ENCODE measurements around the gene BBS2.

The BBS2 gene, protein sequence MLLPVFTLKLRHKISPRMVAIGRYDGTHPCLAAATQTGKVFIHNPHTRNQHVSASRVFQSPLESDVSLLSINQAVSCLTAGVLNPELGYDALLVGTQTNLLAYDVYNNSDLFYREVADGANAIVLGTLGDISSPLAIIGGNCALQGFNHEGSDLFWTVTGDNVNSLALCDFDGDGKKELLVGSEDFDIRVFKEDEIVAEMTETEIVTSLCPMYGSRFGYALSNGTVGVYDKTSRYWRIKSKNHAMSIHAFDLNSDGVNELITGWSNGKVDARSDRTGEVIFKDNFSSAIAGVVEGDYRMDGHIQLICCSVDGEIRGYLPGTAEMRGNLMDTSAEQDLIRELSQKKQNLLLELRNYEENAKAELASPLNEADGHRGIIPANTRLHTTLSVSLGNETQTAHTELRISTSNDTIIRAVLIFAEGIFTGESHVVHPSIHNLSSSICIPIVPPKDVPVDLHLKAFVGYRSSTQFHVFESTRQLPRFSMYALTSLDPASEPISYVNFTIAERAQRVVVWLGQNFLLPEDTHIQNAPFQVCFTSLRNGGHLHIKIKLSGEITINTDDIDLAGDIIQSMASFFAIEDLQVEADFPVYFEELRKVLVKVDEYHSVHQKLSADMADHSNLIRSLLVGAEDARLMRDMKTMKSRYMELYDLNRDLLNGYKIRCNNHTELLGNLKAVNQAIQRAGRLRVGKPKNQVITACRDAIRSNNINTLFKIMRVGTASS

GRCh38 chr16:56519459-56520250, at the start of gene BBS2:
BBS2 (minus strand) TSS chr16:56520024; CDS start chr16:56519862, 162 bp downstream.
- peak; percentile 27 for DNase-seq

GRCh38 chr16:56564793-56565477, 45.1 kb upstream of the BBS2 start, which contains the start of gene MT4:
MT4 (plus strand) TSS chr16:56565073; CDS start chr16:56565129, 56 bp downstream.
- no peak for DNase-seq

GRCh38 chr16:56561126-56561525, 41.3 kb upstream of the BBS2 start:
- DNase-seq: no peak

- DNase-seq: no peak
Observed at GRCh38 chr16:56560447-56560846, 40.6 kb upstream of the BBS2 start.

- DNase-seq: no peak
Observed at GRCh38 chr16:56559109-56559508, 39.3 kb upstream of the BBS2 start.

GRCh38 chr16:56558024-56558747, 38.4 kb upstream of the BBS2 start:
- DNase-seq: peak; percentile 52

GRCh38 chr16:56554441-56554840, 34.6 kb upstream of the BBS2 start:
- no peak for DNase-seq

DNA sequence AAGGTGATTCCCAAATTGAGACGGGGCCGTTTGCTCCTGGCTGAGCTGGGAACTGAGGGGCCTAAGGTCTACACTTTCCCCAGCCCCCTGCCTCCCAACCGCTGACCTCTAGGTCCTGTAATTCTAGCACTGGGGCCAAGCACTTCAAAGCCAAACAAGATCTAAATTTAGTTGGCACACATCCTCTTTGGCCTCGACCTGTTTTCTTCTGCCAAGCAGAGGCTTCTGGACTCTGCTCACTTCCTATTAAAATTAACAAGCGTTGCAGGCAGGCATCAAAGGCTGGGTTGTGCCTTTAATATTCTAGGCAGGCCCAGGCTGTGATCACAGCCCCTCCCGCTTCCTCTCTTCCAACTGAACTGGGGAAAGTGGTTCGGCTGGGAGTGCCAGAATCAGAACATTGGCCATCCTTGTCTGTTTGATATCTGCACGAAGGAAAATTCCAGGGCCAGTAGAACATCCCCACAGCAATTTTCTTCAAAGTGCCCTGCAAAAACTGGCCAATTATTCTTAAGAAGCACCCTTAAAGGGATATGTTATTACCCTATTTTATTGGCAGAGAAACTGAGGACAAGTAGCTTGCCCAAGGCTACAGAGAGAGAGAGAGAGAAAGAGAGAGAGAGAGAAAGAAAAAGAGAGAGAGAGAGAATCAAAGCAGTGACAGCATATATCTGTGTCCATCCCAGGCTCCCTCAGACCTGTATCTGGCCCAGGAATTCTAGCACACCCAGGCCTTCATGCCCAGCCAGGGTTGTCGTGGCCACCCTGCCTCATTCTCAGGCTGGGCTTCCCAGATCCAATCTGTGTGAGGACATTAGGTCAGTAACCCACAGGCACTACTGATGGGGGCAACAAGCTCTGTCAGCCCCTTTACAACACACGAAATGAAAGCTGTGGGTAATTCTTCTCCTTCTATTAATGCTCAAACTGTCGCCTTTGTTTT, 32.2 kb upstream of the BBS2 start:
- DNase-seq: no peak

DNA sequence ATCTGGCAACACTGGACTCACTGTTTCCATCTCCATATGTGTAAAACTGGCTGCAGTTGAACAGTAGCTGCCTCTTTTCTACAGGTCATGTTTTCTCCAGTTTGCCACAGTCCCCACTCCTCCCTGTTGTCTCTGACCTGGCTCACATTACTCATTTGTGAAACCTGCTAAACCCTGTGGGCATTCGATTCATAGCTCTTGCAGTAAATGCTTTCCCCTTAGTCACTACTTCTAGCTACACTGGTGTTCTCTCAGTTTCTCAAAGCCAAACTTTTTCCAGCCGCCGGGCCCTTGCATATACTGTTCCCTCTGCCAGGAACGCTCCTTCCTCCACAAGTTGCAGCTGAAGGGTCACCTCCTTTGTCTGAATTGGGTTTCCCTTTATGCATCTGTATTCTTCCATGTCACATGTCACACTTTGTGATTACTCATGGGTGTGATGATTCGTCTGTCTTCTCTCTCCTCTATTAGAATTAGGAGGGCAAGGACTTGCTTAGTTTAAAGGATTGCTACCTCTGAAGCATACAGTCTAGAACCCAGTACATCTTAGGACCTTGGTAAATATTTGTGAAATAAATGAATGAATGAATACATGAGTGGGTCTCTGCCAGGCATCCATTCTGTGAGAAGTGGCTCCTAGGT, 30.0 kb upstream of the BBS2 start:
- no peak for DNase-seq

DNA sequence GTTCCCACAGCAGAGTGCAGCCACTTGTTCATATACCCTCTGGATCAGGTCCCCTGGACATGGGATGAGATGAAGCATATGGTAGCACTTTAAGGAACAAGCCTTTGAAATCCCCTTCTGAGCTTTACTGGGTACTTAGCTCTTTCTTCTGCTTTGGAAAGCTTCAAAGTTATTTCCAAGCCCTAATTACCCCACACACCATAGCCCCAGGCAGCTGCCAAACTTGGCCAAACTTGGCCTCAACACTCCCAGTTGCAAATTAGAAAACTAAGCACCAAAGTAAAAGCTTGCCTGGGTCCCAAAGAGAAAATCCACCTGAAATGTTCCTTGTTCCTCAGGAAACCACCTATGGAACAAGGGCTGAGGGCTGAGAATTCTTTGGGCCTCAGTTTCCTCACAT, 29.3 kb upstream of the BBS2 start:
- no peak for DNase-seq

DNA sequence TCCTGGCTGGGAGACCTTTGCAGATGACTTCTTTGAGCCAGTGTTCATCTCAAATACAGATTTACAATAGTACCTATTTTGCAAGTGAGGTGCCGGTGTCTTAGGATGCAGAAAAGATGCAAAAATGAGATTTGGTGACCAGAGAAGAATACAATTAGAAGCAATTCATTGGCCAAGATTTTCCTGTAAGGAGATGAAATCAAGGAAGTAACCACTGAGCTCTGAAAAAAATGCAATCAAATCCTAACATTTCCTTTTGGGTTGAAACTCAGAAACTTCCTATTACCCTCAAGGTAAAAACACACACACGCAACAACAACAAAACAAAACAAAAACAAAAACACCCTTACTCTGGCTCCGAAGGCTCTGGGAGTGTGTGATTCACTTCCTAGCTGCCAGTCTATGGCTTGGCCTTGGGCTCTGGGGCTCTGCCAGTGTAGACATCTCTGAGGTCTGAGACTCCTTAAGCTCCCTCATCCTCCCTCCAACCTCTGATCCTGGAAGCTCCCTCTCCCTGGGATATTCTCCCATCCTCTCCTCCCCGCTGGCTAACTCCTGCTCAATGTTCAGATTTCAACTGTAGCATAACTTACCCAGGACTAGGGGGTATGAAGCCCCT, 28.2 kb upstream of the BBS2 start:
- DNase-seq: no peak

GRCh38 chr16:56547120-56547948, 27.5 kb upstream of the BBS2 start:
- DNase-seq: no peak

DNA sequence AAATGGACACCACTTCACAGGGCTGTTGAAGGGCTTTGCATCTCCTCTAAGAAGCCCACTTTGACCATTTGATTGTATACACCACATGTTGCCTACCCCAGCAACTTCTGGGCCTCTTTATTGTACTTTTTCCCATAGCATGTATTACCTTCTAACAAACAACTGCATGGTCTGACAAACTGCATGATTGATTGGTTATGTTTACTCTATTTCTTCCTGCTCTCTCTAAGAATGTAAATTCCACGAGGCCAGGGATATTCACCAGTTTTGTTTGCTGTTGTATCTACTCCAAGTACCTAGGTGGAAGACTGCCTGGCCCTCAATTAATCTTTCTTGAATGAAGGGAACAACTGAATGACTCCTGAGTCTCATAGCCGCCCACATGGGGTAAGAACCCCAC, 22.2 kb upstream of the BBS2 start:
- no peak for DNase-seq

DNA sequence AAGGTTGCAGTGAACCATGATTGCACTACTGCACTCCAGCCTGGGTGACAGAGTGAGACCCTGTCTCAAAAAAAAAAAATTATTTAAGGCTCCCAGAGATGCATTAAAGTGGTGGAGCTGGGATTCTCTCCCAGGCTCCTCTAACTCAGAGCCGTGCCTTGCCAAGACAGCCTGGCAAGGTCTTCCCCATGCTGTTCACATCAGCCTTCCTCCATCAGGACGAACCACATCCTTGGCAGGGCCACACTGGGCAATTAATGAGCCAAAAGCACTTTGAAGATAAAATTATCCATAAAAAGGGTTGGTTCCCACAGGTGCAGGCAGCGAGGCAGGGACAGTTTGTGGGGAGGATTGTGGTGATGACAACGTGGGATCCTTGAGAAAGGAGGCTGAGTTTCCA, 19.8 kb upstream of the BBS2 start:
- DNase-seq: peak; percentile 2

DNA sequence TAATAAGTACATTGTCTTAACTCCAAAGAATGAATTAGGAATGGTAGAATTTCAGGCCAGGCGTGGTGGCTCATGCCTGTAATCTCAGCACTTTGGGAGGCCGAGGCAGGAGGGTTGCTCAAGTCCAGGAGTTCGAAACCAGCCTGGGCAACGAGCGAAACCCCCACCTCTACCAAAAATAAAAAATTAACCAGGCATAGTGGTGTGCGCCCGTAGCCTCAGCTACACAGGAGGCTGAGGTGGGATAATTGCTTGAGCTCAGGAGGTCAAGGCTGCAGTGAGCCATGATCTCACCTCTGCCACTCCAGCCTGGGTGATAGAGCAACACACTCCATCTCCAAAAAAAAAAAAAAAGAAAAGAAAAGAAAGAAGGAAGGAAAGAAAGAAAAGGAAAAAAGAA, 18.5 kb upstream of the BBS2 start:
- DNase-seq: no peak

DNA sequence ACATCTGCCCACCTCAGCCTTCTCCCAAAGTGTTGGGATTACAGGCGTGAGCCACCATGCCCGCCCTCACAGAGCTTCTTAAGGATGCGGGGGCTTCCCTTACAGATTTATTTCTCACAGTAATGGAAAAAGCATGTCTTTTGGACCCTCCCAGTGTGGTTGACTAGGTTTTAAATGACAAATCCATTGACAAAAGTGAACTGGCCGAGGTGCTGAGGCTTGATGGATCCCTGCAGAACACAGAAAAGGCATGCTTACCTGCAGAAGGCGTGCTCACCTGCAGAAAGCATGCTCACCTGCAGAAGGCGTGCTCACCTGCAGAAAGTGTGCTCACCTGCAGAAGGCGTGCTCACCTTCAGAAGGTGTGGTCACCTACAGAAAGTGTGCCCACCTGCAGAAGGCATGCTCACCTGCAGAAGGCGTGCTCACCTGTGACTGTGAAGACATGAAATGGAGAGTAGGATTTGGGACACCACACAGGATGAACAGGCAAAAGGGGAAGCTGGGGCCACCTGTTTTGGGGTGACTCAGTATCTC, 15.1 kb upstream of the BBS2 start:
- no peak for DNase-seq

DNA sequence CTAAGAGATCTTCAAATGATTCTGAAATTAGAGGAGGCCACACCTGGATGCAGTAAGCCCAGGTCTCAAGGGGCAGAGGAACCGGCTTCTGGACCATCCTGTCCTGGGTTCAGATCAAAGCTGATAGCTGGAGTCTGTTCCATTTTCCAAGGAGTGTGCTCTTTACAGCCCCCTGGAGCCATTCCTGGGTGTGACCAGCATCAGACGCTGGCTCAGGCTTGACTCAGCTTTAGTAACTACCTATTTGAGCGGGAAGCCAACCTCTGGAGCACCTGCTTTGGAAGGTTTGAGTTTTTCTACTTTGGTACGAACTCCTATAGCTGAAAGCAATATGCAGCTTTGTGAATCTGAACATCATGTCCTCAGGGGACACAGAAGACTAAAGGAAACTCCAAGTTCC, 12.9 kb upstream of the BBS2 start:
- DNase-seq: no peak

- no peak for DNase-seq
Observed at GRCh38 chr16:56530872-56531271, 11.0 kb upstream of the BBS2 start.

- DNase-seq: no peak
Observed at GRCh38 chr16:56525236-56525635, 5.4 kb upstream of the BBS2 start.

Data from DMS79 (cell line).